Effector memory CD4-positive, alpha-beta T cell (primary cell): ENCODE measurements around the gene DOCK9.

Experiments
- DNase-seq, 3 donors: peaks; one replicate each; pipeline ENCODE4 v3.0.0-alpha.2; 2020
- H3K27ac ChIP-seq: 2 replicates; pipeline ENCODE4 v1.7.0; 2013; ENCODE audit warnings: mild to moderate bottlenecking, low read length, moderate library complexity; ENCODE audit not compliant: insufficient read depth, poor library complexity, severe bottlenecking
- H3K27me3 ChIP-seq: replicated peaks from 2 replicates; pipeline ENCODE4 v1.7.0; 2013; ENCODE audit warnings: mild to moderate bottlenecking, low read length; ENCODE audit not compliant: insufficient read depth, control insufficient read depth, poor library complexity, severe bottlenecking
- H3K36me3 ChIP-seq: 2 replicates; pipeline ENCODE4 v1.7.0; 2013; ENCODE audit warnings: mild to moderate bottlenecking, low read length, moderate library complexity; ENCODE audit not compliant: control insufficient read depth, insufficient read depth
- H3K4me1 ChIP-seq: 2 replicates; pipeline ENCODE4 v1.7.0; 2013; ENCODE audit warnings: low read length, mild to moderate bottlenecking; ENCODE audit not compliant: control insufficient read depth, insufficient read depth, poor library complexity, severe bottlenecking
- H3K4me3 ChIP-seq: 2 replicates; pipeline ENCODE4 v1.7.0; 2013; ENCODE audit warnings: low read length, low read depth, mild to moderate bottlenecking; ENCODE audit not compliant: insufficient read depth, poor library complexity, severe bottlenecking
- H3K9me3 ChIP-seq: 2 replicates; pipeline ENCODE4 v1.7.0; 2013; ENCODE audit warnings: mild to moderate bottlenecking, low read length, moderate library complexity; ENCODE audit not compliant: control insufficient read depth

DOCK9 gene

GRCh38 chr13:98987275-98987674, 9.4 kb upstream of the DOCK9 start:
- Histone ChIP-seq H3K4me1 (peaks cover 3% of the 10 kb centered on the region), H3K4me3 (no peak overlapping the region), H3K27ac (no peak overlapping the region), H3K36me3 (no peaks in the 10 kb centered on the region), H3K9me3 (no peaks in the 10 kb centered on the region), H3K27me3 (no peaks in the 10 kb centered on the region)
- no peak for DNase-seq

- DNase-seq, result no peak
- no peaks in the 10 kb centered on the region for H3K9me3 ChIP-seq
- no peak overlapping the region for H3K4me3 ChIP-seq
- H3K27me3 ChIP-seq, result no peaks in the 10 kb centered on the region
- H3K27ac ChIP-seq, result no peak overlapping the region
- H3K36me3 ChIP-seq, result no peaks in the 10 kb centered on the region
- H3K4me1 ChIP-seq, result peaks cover 12% of the 10 kb centered on the region
Measured at GRCh38 chr13:98986226-98986846, 8.5 kb upstream of the DOCK9 start.

- Histone ChIP-seq H3K27ac (no peak overlapping the region), H3K9me3 (no peaks in the 10 kb centered on the region), H3K4me3 (no peak overlapping the region), H3K27me3 (no peaks in the 10 kb centered on the region), H3K4me1 (peaks cover 12% of the 10 kb centered on the region), H3K36me3 (no peaks in the 10 kb centered on the region)
- no peak for DNase-seq
Measured at GRCh38 chr13:98985591-98985990, 7.7 kb upstream of the DOCK9 start.

- peaks cover 12% of the 10 kb centered on the region for H3K4me1 ChIP-seq
- no peaks in the 10 kb centered on the region for H3K36me3 ChIP-seq
- H3K4me3 ChIP-seq, result no peak overlapping the region
- no peak overlapping the region for H3K27ac ChIP-seq
- no peaks in the 10 kb centered on the region for H3K9me3 ChIP-seq
- no peak for DNase-seq
- no peaks in the 10 kb centered on the region for H3K27me3 ChIP-seq
Measured at GRCh38 chr13:98984983-98985382, 7.1 kb upstream of the DOCK9 start.

- Histone ChIP-seq H3K4me1 (peaks cover 12% of the 10 kb centered on the region), H3K4me3 (no peak overlapping the region), H3K9me3 (no peaks in the 10 kb centered on the region), H3K36me3 (no peaks in the 10 kb centered on the region), H3K27me3 (no peaks in the 10 kb centered on the region), H3K27ac (no peak overlapping the region)
- DNase-seq, result no peak
Measured at GRCh38 chr13:98984118-98984517, 6.3 kb upstream of the DOCK9 start.

- Histone ChIP-seq H3K36me3 (no peaks in the 10 kb centered on the region), H3K4me3 (no peak overlapping the region), H3K27me3 (no peaks in the 10 kb centered on the region), H3K4me1 (peaks cover 12% of the 10 kb centered on the region), H3K9me3 (no peaks in the 10 kb centered on the region), H3K27ac (no peak overlapping the region)
- DNase-seq, result no peak
Measured at GRCh38 chr13:98983182-98983581, 5.3 kb upstream of the DOCK9 start.

- H3K27me3 ChIP-seq, result no peaks in the 10 kb centered on the region
- H3K4me3 ChIP-seq, result no peak overlapping the region
- H3K36me3 ChIP-seq, result no peaks in the 10 kb centered on the region
- no peaks in the 10 kb centered on the region for H3K9me3 ChIP-seq
- H3K27ac ChIP-seq, result no peak overlapping the region
- peaks cover 12% of the 10 kb centered on the region for H3K4me1 ChIP-seq
- DNase-seq, result no peak
Measured at GRCh38 chr13:98981369-98982080, 3.7 kb upstream of the DOCK9 start.

- no peaks in the 10 kb centered on the region for H3K36me3 ChIP-seq
- H3K4me3 ChIP-seq, result no peak overlapping the region
- no peak for DNase-seq
- H3K27ac ChIP-seq, result no peak overlapping the region
- H3K9me3 ChIP-seq, result no peaks in the 10 kb centered on the region
- H3K4me1 ChIP-seq, result peaks cover 12% of the 10 kb centered on the region
- no peaks in the 10 kb centered on the region for H3K27me3 ChIP-seq
Measured at GRCh38 chr13:98979012-98979660, 1.3 kb upstream of the DOCK9 start.

GRCh38 chr13:98978280-98978679, 416 bp upstream of the DOCK9 start:
- Histone ChIP-seq H3K9me3 (no peaks in the 10 kb centered on the region), H3K4me1 (peaks cover 12% of the 10 kb centered on the region), H3K4me3 (no peak overlapping the region), H3K27me3 (no peaks in the 10 kb centered on the region), H3K27ac (no peak overlapping the region), H3K36me3 (no peaks in the 10 kb centered on the region)
- no peak for DNase-seq

- Histone ChIP-seq H3K36me3 (no peaks in the 10 kb centered on the region), H3K27ac (no peak overlapping the region), H3K4me1 (peaks cover 6% of the 10 kb centered on the region), H3K4me3 (no peak overlapping the region), H3K27me3 (no peaks in the 10 kb centered on the region), H3K9me3 (no peaks in the 10 kb centered on the region)
- DNase-seq, result no peak
Measured at GRCh38 chr13:98976941-98977340, 923 bp downstream of the DOCK9 start.
